OCI-M1 (cell line): Measurements from ENCODE around the gene MDP1.

Experiments
- DNase-seq: peaks from one replicate; lab custom pipeline; 2025; lab: John Stamatoyannopoulos, UW

The MDP1 gene

DNA sequence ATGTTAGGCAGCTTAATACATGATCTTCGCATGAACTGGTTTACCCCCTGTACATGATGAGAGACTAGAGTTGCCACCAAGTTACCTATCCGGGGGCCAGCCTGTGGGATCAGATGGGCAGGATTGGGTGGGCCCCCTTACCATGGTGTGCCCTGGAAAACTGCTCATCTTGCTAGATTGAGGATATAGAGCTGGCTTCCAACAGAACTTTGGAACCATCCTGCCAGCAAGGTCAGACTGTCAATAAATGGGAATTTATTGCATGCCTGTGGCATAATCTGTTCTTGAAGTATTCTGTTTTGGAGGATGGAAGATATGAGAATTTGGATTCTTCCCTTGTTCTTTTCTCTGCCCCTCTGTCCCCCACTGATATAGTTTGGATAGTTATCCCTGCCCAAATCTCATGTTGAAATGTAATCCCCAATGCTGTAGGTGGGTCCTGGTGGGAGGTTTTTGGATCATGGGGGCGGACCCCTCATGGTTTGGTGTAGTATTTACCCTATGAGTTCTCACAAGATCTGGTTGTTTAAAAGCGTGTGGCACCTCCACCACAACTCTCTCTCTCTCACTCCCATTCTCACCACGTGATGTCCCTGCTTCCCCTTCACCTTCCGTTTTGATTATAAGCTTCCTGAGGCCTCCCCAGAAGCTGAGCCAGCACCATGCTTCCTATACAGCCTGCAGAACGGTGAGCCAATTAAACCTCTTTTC is 16.9 kb downstream of the MDP1 start:
- no peak for DNase-seq

DNA sequence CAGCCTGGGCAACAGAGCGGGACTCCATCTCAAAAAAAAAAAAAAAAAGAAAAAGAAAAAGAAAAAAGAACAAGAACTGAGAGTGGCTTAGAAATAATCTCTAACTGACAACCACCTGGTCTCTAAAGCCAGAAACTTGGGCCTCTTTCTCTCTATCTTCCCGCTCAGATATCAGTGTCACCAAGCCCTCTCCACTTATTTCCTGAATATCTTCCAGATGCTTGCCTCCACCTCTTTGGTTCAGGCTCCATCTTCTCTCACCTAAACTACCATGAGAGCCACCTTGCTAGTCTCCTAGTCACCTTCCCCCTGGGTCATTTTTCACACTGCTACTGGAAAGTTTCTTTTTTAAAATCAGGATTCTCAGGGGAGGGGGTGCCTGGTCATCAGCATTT is 18.8 kb downstream of the MDP1 start:
- DNase-seq, result no peak

- peak; percentile 52 for DNase-seq
Observed at GRCh38 chr14:24196071-24197055, 19.5 kb downstream of the MDP1 start.

GRCh38 chr14:24195186-24196070 is 20.4 kb downstream of the MDP1 start, which contains the start of gene TM9SF1:
Gene TM9SF1, minus strand, starts transcription at chr14:24195441. Its CDS starts 422 bp downstream, at chr14:24195019.
- peak; percentile 85 for DNase-seq

GRCh38 chr14:24194873-24195185 is 21.0 kb downstream of the MDP1 start:
- DNase-seq, result no peak

DNA sequence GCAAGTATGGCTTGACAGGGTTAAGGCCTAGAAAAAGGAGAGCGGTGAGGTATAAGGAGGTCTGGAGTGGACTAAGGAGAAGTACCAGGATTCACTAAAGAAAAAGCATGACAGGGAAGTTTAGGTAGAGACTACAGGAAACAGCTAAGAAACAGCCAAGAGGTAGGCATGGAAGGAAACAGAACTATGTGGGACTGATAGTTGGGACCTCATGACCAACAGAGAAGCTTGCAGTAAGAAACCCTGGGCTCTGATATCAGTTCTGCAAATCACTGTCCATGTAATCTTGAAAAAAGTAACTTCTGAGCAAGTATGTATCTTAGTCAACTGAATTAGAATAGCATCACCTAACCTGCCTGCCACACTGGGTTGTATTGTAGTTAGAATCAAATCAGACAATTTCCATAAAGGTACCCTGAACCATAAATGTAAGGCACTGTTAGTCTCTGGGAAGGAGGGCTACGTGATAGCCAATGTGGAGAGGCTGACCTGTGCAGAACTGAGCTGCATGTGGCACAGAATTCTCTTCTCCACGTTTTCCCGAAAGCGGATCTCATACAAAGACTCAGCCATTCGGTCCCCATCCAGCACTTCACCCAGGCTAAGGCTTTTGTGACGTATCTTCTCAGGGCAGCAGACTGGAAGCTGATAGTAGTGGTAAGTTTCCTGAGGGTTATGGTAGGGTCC is 21.5 kb downstream of the MDP1 start:
- DNase-seq, result no peak

- no peak for DNase-seq
Observed at GRCh38 chr14:24192933-24193332, 22.9 kb downstream of the MDP1 start.

DNA sequence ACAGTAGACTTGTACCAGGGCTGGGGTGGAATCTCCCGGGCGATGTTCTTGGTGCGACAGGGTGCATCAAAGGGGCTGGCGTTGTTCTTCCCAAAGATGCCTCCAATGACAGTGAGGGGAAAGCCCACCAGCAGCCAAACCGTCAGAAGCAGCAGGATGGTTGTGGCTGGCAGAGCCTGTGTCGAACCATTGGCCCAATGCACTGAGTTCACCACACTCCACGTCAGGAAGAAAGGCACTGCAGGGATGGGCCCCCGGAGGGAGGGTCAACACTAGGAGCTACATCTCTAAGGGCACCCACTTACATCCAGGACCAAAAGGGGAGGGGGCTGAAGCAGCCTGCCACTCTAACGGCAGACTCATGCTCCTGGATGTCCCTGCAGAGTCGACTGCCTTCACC is 25.4 kb downstream of the MDP1 start:
- DNase-seq, result no peak

- no peak for DNase-seq
Observed at GRCh38 chr14:24189460-24189859, 26.4 kb downstream of the MDP1 start.

- no peak for DNase-seq
Observed at GRCh38 chr14:24189059-24189375, 26.8 kb downstream of the MDP1 start.

DNA sequence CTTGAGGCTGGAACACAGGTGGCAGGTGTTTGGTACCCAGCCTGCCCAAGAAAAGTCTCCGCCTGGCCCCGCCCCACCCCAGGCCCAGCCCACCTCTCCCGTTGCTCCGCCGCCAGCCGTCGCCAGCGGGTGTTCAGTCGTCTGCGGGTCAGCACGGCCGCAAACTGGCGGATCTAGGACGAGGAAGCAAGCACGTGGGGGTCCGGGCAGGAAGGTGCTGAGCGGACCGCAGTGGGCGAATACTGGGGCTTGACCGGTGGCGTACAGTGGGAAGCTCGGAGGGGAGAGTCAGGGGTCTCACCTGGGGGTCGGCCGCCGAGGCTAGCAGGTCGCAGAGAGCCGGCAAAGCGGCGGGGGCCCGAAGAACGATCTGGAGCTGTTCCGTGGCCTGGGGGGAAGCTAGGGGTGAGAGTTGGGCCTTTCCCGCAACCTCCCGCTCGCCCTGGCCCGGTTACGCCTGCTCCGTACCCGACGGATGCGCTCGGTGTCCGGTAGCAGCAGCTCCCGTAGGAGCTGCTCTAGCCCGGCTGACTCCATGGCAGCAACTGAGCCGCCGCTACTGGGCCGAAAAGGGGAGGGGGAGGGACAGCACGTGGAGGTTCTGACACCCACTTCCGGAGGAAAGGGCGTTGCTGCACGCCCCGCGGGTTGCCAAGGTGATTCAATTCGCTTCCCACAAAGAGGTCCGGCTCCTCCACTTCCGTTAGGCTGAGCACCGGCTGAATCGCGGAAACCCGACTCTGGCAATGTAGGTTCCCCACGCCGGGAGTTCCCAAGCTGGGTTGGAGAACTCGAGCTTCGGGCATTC is 27.4 kb downstream of the MDP1 start, which contains the start of gene IPO4:
Gene IPO4 (minus strand): TSS at position 566 of the 808 bp plus-strand sequence. CDS start 29 bp downstream, at position 537.
- DNase-seq, result peak; percentile 96

DNA sequence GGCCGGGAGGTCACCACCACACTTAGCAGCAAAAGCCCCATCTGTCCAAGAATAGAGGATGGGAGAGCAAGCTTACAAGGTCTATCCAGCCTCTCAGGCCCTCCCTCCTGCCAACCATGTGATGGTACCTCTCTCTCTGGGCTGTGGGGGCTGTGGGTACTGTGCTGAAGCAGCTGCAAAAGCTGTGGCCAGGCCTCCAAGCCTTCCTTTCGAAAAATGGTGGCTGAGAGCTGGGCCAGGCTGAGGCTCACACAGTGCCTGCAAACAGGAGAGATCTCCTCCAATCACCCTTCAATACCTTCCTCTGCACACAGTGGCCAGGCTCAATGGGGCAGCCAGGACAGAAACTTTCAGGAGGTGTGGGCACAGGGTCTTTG is 28.3 kb downstream of the MDP1 start:
- no peak for DNase-seq

GRCh38 chr14:24186831-24187538 is 28.9 kb downstream of the MDP1 start:
- DNase-seq, result no peak

DNA sequence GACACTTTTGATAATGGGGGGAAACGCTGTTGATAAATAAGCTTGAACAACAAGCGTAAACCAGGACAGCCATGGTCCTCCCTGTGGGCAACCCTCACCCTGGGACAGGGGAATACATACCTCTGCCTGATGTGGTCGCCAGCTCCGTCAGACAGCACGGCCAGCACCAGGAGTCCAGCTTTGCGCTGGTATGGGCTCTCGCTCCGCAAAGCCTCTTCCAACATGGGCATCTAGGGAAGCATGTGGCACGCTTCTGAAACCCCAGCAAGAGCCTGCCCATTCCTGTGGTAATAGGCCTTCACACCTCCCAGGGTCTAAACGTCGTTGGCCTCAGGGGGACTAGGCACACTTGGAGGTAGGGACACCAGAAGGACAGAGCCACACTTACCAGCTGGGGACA is 30.1 kb downstream of the MDP1 start:
- no peak for DNase-seq

DNA sequence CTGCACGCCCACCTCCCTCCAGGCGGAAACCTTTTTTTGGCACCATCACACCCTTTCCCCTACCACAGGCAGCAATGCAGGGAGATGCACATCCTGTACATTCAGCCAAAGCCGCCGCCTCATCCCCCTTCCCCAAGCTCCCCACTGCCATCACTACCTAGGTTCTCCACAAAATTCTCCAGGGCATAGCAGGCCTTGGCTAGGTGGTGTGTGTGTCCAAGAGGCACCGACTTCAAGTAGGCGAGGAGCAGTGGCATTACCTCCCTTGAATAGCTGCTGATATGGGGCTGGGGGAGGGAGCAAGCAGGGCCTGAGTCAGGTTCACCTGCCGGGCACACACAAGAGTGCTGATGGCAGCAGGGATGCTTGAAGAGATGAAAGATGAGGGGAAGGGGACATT is 30.8 kb downstream of the MDP1 start:
- no peak for DNase-seq

- no peak for DNase-seq
Observed at GRCh38 chr14:24184104-24184970, 31.5 kb downstream of the MDP1 start.

- no peak for DNase-seq
Observed at GRCh38 chr14:24183014-24183481, 32.8 kb downstream of the MDP1 start.

DNA sequence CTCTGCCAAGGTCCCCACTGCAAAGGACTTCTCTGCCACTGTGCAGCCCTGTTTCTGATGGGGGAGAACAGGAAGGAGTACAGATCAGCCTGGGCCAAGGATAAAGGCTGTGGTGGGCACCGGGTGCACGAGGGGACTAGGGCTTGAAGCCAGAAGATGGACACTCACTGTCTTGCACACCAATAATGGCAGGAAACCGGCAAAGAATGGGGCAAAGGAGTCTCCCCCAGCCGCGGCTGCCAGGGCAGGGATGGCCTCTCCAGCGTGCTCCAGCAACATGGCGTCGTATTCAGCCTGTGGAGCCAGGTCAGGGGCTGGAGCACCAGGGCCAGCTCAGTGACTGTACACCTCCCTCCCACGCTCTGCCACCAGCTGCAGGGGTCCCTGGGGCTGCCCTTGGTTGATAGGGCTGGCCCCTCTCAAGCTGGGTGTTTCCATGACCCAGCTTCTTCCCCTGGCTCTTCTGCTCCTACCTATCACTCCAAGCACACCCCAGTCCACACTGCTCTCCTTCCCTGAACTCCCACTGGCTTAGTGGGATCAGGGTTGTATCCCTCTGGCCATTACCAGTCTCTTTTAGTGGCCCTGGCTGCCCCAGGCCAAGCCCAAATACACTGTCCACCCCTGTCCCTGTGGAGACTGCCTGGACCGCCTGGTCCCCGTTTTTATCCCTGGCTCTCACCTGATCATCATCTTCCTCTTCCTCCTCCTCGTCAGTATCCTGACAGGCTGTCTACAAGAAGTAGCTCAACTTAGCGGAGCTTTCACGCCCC is 33.6 kb downstream of the MDP1 start:
- DNase-seq, result no peak
